ENCODE data around the gene CDC7.
A peak's percentile ranks its signal among the peaks of the same experiment; 100 is the strongest.

CDC7 gene

DNA sequence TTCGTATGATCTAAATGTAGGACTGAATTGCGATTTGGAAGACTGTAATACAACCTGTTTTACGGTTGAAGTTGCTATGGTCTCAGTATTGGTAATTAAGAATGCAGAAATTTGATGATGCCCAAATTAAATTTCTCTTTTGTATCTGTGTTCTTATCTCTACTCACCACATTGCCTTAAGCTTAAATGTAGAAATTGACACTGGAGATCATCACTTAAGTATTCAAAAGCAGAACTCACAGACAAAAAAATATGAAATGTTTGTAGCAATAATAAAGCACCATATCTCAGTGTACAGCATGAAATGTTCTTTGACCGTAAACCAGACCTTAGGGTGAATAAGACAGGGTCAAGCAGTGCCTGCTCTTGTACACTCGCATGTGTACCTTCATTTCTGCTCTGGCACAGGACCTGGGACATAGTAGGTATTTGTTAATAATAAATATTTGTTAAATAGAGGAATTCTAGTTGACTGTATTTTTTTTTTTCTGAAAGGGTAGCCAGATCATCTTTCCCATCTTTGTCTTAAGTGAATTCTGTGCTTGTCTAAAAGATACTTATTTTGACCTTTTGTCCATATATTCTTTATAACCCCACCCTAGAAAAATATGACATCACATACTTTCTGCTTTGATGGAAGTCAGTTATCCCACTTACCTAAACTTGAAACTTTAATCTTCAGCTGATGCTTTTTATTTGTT, 1.5 kb downstream of the CDC7 start:
- TF ChIP-seq, protein P1, sequence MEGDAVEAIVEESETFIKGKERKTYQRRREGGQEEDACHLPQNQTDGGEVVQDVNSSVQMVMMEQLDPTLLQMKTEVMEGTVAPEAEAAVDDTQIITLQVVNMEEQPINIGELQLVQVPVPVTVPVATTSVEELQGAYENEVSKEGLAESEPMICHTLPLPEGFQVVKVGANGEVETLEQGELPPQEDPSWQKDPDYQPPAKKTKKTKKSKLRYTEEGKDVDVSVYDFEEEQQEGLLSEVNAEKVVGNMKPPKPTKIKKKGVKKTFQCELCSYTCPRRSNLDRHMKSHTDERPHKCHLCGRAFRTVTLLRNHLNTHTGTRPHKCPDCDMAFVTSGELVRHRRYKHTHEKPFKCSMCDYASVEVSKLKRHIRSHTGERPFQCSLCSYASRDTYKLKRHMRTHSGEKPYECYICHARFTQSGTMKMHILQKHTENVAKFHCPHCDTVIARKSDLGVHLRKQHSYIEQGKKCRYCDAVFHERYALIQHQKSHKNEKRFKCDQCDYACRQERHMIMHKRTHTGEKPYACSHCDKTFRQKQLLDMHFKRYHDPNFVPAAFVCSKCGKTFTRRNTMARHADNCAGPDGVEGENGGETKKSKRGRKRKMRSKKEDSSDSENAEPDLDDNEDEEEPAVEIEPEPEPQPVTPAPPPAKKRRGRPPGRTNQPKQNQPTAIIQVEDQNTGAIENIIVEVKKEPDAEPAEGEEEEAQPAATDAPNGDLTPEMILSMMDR (conservative IDR thresholded peaks at IDR 0.05; ENCODE audit: low read length) = no peak
- H3K4me3 ChIP-seq (ENCODE audit: low read length) = peak overlapping the region; percentile 87
- no peak for DNase-seq (ENCODE audit: low read depth)

DNA sequence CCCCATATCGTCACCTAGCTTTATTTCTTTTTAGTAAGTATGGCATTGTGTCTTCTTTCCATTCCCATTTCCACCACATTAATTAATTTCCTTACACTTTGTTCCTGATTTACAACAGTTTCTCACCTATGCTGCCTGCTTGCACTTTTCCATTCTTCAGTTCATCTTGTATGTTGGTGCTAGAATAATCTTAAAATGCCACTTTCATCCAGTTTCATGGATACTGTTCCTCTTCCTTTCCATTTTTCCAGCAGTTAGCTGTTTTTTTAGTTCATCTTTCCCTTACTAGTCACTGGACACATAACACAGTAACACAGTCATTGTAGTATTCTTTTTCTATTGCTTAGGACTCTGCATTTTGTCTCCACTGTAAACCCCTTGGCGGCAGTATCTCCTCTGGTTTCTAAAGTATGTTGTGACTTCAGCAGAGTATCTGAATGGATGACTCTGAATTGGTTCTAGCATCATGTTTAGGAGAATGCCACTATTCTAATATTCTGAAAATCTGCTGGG, 2.1 kb downstream of the CDC7 start:
- H3K4me3 ChIP-seq (ENCODE audit: low read length) = no peak overlapping the region
- TF ChIP-seq, protein P1 (conservative IDR thresholded peaks at IDR 0.05; ENCODE audit: low read length) = peak; percentile 19; the same call in 1 of the 2 replicates
- peak; percentile 20 for DNase-seq (ENCODE audit: low read depth)

DNA sequence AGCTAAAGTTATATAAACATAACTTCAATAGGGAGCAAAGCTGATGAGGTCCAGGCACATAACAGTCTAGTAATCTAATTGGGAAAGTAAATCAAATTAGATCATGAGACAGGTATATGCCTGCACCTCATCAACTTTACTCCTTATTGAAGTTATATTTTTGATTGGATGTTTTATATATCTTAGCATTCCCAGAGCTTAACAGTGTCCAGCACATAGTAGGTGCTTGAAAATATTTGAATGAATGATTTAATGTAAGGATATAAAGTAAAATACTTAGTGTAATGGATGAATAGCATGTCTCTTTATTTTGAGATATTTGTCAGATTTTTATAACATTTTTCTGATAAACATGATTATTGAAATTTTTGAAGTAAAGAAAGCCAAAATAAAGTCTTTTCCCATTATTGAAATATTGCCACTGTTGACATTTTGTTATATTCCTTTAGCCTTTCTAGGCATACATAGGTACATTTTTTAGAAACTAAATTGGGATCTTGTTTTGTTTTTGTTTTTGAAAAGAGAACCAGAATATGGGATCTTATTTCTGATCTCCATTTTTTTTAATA, 2.8 kb downstream of the CDC7 start:
- TF ChIP-seq, protein P1 (conservative IDR thresholded peaks at IDR 0.05; ENCODE audit: low read length) = no peak
- no peak overlapping the region for H3K4me3 ChIP-seq (ENCODE audit: low read length)
- no peak for DNase-seq (ENCODE audit: low read depth)

DNA sequence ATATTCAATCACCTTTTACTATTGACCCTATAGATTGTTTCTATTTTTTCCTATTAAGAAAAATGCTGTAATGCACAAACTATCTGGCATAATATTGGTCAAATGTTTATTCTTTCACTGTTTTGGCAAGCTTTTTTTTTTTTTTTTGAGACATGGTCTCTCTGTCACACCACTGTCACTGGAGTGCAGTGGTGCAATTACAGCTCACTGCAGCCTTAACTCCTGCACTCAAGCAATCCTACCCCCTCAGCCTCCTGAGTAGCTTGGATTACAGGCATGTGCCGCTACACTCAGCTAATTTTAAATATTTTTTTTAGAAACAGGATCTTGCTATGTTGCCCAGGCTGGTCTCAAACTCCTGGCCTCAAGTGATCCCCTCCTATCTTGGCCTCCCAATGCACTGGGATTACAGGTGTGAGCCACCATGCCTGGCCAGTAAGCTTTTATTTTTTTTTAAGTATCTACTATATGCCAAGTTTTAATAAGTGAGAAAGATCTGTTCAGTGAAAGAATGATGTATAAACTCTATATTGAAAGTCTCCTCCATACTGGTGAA, 3.4 kb downstream of the CDC7 start:
- TF ChIP-seq, protein P1 (conservative IDR thresholded peaks at IDR 0.05; ENCODE audit: low read length) = no peak
- DNase-seq (ENCODE audit: low read depth) = no peak
- H3K4me3 ChIP-seq (ENCODE audit: low read length) = no peak overlapping the region

DNA sequence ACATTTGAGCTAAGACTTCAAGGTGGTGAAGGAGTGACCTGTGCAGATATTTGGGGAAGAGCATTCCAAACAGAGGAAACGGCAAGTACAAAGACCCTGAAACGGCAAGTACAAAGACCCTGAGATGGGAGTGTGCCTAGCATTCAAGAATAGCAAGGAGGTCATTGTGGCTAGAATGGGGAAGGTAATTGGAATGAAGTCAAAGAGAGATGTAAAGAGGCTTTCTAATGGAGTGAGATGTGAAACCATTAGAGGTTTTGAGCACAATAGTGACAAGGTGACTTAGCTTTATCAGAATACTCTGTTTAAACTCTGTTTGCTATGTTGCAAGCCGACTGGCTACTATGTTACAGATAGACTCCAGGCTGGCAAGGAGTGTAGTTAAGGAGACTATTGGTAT, 4.4 kb downstream of the CDC7 start:
- no peak for DNase-seq (ENCODE audit: low read depth)
- no peak overlapping the region for H3K4me3 ChIP-seq (ENCODE audit: low read length)
- TF ChIP-seq, protein P1 (conservative IDR thresholded peaks at IDR 0.05; ENCODE audit: low read length) = no peak

DNA sequence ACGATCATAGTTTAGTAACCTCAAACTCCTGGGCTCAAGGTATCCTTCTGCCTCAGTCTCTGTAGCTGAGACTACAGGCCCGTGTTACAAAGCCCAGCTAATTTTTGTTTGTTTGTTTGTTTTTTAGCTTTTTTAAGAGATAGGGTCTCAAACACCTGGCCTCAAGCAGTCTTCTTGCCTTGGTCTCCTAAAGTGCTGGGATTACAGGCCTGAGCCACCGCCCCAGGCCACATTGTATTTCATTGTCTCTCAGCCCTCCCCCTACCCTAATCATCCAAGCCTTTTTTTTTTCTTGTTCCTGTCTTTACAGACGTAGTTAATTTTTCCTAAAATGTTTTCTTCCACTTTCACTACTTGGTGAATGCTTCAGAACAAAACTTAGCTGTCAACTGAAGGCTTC, 5.4 kb downstream of the CDC7 start:
- no peak for DNase-seq (ENCODE audit: low read depth)
- no peak overlapping the region for H3K4me3 ChIP-seq (ENCODE audit: low read length)
- TF ChIP-seq, protein P1 (conservative IDR thresholded peaks at IDR 0.05; ENCODE audit: low read length) = no peak

DNA sequence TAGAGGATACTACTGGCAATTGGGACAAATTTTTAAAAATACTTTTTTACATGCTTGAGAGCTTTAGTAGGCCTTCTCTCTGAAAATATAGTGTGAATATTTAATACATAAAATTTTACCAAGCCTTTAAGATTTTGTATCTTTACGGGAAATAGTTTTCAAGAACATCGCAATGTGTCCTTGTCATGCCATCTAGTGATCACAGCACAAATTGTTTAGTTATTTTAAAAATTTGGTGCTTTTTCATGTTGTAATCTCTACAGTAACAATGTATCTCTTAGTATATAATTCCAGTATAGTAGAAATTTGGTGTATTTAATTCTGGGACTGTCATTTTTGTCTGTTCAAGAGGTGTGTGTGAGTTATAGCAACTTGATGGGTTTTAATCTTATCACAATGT, 6.7 kb downstream of the CDC7 start:
- no peak overlapping the region for H3K4me3 ChIP-seq (ENCODE audit: low read length)
- TF ChIP-seq, protein P1 (conservative IDR thresholded peaks at IDR 0.05; ENCODE audit: low read length) = no peak
- DNase-seq (ENCODE audit: low read depth) = no peak
